ENCODE results near the gene TP53AIP1. TPM values are rescaled to one million over a fixed set of nuclear protein-coding genes. Genes with fewer than 3 reads are reported as not detected.
A peak's percentile ranks its signal among the peaks of the same experiment; 100 is the strongest.

TP53AIP1 gene
- total and polyA plus RNA-seq, 8 donors: 0.12 to 1.0 (median 0.16) TPM; not detected in 2

- DNase-seq (no peak), ATAC-seq (no peak), FAIRE-seq (no peak)
- WGBS, 2 donors: 63 to 70% methylated on average over 11 of the region's 11 CpGs
- H3K4me3 ChIP-seq: no peak overlapping the region
- H3K9me3 ChIP-seq: no peaks in the 10 kb centered on the region
- no peak overlapping the region for H3K27ac ChIP-seq
- H3K4me1 ChIP-seq: no peaks in the 10 kb centered on the region
- no peak for TF ChIP-seq CTCF (IDR thresholded peaks at IDR 0.05)
- intact Hi-C loops (cut with DNase I): no loop called here
- no peaks in the 10 kb centered on the region for H3K27me3 ChIP-seq
- H3K36me3 ChIP-seq: no peaks in the 10 kb centered on the region
These were observed 15.6 kb downstream of the TP53AIP1 start for GRCh38 chr11:128927108-128927461.

GRCh38 chr11:128926437-128927107 lies 16.1 kb downstream of the TP53AIP1 start:
- ATAC-seq (no peak), FAIRE-seq (no peak), DNase-seq (no peak)
- Histone ChIP-seq H3K27ac (no peak overlapping the region), H3K36me3 (no peaks in the 10 kb centered on the region), H3K27me3 (no peaks in the 10 kb centered on the region), H3K9me3 (no peaks in the 10 kb centered on the region), H3K4me1 (no peaks in the 10 kb centered on the region), H3K4me3 (no peak overlapping the region)
- intact Hi-C loops (cut with DNase I): no loop called here
- 80 to 82% methylated on average over 17 of the region's 17 CpGs for WGBS, 2 donors
- no peak for TF ChIP-seq CTCF (IDR thresholded peaks at IDR 0.05)

GRCh38 chr11:128926000-128926399 lies 16.7 kb downstream of the TP53AIP1 start:
- ATAC-seq: no peak
- intact Hi-C loops (cut with DNase I): no loop called here
- TF ChIP-seq CTCF (IDR thresholded peaks at IDR 0.05): no peak

GRCh38 chr11:128925250-128925600 lies 17.4 kb downstream of the TP53AIP1 start:
- H3K27me3 ChIP-seq: no peaks in the 10 kb centered on the region
- no peak for TF ChIP-seq CTCF (IDR thresholded peaks at IDR 0.05)
- H3K27ac ChIP-seq: no peak overlapping the region
- no peak overlapping the region for H3K4me3 ChIP-seq
- H3K9me3 ChIP-seq: no peaks in the 10 kb centered on the region
- no peak for FAIRE-seq
- 50 to 60% methylated on average over 2 of the region's 2 CpGs for WGBS, 2 donors
- no peaks in the 10 kb centered on the region for H3K4me1 ChIP-seq
- H3K36me3 ChIP-seq: no peaks in the 10 kb centered on the region
- intact Hi-C loops (cut with DNase I): no loop called here
- DNase-seq: no peak
- no peak for ATAC-seq

More at GRCh38 chr11:128926000-128926399, 16.7 kb downstream of the TP53AIP1 start:
- Histone ChIP-seq H3K36me3 (no peaks in the 10 kb centered on the region), H3K27me3 (no peaks in the 10 kb centered on the region), H3K9me3 (no peaks in the 10 kb centered on the region), H3K27ac (no peak overlapping the region), H3K4me3 (no peak overlapping the region), H3K4me1 (no peaks in the 10 kb centered on the region)
- no peak for DNase-seq
- no peak for FAIRE-seq
- WGBS, 2 donors: 64% methylated on average over 3 of the region's 3 CpGs

GRCh38 chr11:128924510-128925249 lies 18.0 kb downstream of the TP53AIP1 start:
- intact Hi-C loops (cut with DNase I): no loop called here
- Histone ChIP-seq H3K27me3 (no peaks in the 10 kb centered on the region), H3K36me3 (no peaks in the 10 kb centered on the region), H3K4me1 (no peaks in the 10 kb centered on the region), H3K9me3 (no peaks in the 10 kb centered on the region), H3K27ac (no peak overlapping the region), H3K4me3 (no peak overlapping the region)
- ATAC-seq: peak in 1 of 4 donors; percentile 46
- FAIRE-seq: no peak
- WGBS, 2 donors: 52 to 63% methylated on average over 16 of the region's 16 CpGs
- DNase-seq: no peak
- no peak for TF ChIP-seq CTCF (IDR thresholded peaks at IDR 0.05)
